BE2C (cell line): ENCODE data around the gene CD101.

Experiments
- DNase-seq: peaks from one replicate; pipeline ENCODE4 v3.0.0-alpha.2; 2020
- H3K27me3 ChIP-seq: fragments of 250-450 bp; sonication (Bioruptor Pico); 2 replicates; pipeline ENCODE4 v1.5.1; 2020; ENCODE audit warnings: mild to moderate bottlenecking
- H3K36me3 ChIP-seq: fragments of 250-450 bp; sonication (Bioruptor Pico); 2 replicates; pipeline ENCODE4 v1.5.1; 2020; ENCODE audit warnings: mild to moderate bottlenecking
- H3K4me1 ChIP-seq: fragments of 250-450 bp; sonication (Bioruptor Pico); 2 replicates; pipeline ENCODE4 v1.5.1; 2020
- H3K4me3 ChIP-seq: 2 replicates; pipeline ENCODE4 v1.5.1; 2011; ENCODE audit warnings: low read depth, low read length
- H3K9me3 ChIP-seq: fragments of 250-450 bp; sonication (Bioruptor Pico); 2 replicates; pipeline ENCODE4 v1.5.1; 2020
- TF ChIP-seq, protein P1 (sequence below): IDR thresholded peaks from 2 replicates; pipeline ENCODE4 v1.5.1; 2012; ENCODE audit warnings: mild to moderate bottlenecking, low read depth, low read length

CD101 gene

DNA sequence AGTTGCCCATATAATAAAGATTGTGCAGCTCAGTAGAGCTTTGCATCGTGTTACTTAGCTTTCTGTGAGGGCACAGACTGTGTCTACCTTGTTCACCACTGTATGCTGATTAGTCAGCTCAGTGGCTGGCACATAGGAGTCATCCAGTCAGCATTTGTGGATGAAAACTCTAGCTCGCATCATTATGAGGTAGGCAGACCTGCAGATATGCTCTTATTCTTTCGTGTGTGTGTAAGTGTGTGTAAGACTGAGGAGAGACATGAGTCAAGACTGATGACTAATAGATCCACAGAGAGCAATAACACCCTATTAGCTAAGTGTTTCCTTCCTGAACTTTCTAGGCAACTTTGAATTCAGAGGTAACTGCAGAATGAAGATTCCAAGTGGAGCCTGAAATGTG, 75.7 kb downstream of the CD101 start:
- Histone ChIP-seq H3K9me3 (no peaks in the 10 kb centered on the region), H3K4me1 (no peaks in the 10 kb centered on the region), H3K36me3 (peaks cover 28% of the 10 kb centered on the region), H3K4me3 (no peak overlapping the region), H3K27me3 (no peaks in the 10 kb centered on the region)
- TF ChIP-seq, protein P1, sequence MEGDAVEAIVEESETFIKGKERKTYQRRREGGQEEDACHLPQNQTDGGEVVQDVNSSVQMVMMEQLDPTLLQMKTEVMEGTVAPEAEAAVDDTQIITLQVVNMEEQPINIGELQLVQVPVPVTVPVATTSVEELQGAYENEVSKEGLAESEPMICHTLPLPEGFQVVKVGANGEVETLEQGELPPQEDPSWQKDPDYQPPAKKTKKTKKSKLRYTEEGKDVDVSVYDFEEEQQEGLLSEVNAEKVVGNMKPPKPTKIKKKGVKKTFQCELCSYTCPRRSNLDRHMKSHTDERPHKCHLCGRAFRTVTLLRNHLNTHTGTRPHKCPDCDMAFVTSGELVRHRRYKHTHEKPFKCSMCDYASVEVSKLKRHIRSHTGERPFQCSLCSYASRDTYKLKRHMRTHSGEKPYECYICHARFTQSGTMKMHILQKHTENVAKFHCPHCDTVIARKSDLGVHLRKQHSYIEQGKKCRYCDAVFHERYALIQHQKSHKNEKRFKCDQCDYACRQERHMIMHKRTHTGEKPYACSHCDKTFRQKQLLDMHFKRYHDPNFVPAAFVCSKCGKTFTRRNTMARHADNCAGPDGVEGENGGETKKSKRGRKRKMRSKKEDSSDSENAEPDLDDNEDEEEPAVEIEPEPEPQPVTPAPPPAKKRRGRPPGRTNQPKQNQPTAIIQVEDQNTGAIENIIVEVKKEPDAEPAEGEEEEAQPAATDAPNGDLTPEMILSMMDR, result no peak
- DNase-seq, result no peak

DNA sequence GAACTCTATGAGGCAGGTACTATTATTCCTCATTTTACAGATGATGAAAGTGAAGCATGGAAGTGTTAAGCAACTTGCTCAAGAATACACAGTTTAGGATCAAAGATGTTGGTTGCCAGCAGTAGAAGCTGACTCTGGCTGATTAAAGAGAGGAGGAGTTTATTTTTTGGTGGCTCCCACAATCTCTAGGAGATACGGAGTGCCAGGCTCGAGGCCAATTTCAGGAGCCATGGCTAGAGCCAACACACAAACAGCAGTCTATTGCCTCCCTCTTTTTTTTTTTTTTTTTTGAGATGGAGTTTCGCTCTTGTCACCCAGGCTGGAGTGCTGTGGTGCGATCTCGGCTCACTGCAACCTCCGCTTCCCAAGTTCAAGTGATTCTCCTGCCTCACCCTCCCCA, 78.2 kb downstream of the CD101 start:
- no peaks in the 10 kb centered on the region for H3K9me3 ChIP-seq
- H3K36me3 ChIP-seq, result peaks cover 28% of the 10 kb centered on the region
- no peak overlapping the region for H3K4me3 ChIP-seq
- DNase-seq, result no peak
- H3K27me3 ChIP-seq, result no peaks in the 10 kb centered on the region
- H3K4me1 ChIP-seq, result no peaks in the 10 kb centered on the region
- TF ChIP-seq, protein P1, result no peak

DNA sequence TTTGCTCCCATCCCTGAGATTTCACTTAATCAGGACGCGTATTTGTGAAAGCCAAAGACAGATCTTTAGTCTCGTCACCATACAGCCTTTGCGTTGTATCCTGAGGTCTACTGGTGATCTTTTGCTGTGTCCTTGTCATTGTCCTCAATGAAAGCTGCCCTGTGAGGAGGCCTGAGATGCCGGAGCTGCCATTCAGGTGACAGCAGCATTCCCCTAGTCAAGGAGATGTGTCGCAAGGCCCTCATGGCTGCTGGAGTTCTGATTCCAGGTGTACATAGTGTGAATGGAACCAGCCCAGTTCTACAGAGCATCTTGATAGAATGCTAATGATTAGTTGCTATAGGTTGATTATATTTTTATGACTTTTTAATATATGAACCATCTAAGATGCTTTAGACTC, 82.7 kb downstream of the CD101 start:
- Histone ChIP-seq H3K4me3 (no peak overlapping the region), H3K9me3 (no peaks in the 10 kb centered on the region), H3K4me1 (no peaks in the 10 kb centered on the region), H3K27me3 (no peaks in the 10 kb centered on the region), H3K36me3 (peaks cover 6% of the 10 kb centered on the region)
- DNase-seq, result no peak
- TF ChIP-seq, protein P1, result no peak
